ENCODE measurements around the gene ARHGEF38.

GRCh38 chr4:105657117-105657765 is 104.8 kb downstream of the ARHGEF38 start:
- no peak for TF ChIP-seq CTCF (IDR thresholded peaks at IDR 0.05)
- no peak for TF ChIP-seq POLR2A (IDR thresholded peaks at IDR 0.05)

Measured in body of pancreas (tissue), 4 donors.